AG09309 (cell line): ENCODE data around the gene THY1.

ENCODE experiments used
- DNase-seq: peaks from one replicate; pipeline ENCODE4 v3.0.0-alpha.2; 2010; ENCODE audit warnings: low read depth
- H3K4me3 ChIP-seq: 2 replicates; pipeline ENCODE4 v1.5.1; 2011; ENCODE audit warnings: mild to moderate bottlenecking, low read depth, low read length, moderate library complexity; ENCODE audit not compliant: control insufficient read depth
- TF ChIP-seq, protein P1 (sequence below): IDR thresholded peaks from 2 replicates; pipeline ENCODE4 v1.5.1; 2011; ENCODE audit warnings: mild to moderate bottlenecking, low read depth, low read length, inconsistent platforms; ENCODE audit not compliant: insufficient read depth, control insufficient read depth; ENCODE audit errors: missing control alignments

Gene THY1

DNA sequence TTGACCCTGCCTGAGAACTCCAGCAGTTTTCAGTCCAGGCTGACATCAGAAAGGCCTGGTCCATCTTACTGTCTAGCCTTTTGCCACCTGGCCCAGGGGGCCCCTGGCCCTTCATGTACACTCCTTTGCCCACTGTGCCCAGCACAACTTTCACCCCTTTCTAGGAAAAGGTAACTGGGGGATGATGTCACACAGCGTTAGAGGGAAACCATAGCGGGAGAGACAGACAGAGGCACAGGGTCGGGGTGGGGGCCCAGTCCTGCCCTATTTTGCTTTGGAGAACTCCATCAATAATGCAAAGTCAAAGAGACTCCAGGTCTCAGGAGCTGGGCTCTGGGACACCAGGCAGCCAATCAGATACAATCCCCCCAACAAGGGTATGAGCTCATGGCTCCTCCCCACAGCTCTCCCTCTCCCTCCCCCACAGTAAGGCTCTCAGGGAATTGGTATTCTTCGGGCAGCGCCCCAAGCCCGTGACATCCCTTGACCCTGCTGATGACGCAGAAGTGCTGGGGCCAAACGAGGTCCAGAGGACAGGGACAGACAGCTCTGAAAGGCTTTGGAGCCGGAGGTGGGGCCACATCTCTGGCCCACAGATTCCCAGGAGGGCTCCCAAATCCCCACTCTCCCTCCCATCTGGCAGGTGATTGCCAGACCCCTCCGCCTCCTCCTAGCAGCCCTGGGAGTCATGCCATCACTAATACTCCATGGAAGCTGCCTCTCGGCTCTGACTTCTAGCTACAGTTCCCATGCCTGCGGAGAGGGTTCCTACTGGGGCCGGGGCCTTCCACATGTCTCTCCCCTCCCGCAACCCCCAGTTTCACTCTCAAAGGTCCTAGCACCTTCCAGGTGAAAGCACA, 47.4 kb downstream of the THY1 start:
- H3K4me3 ChIP-seq = no peak overlapping the region
- DNase-seq = no peak
- TF ChIP-seq, protein P1, sequence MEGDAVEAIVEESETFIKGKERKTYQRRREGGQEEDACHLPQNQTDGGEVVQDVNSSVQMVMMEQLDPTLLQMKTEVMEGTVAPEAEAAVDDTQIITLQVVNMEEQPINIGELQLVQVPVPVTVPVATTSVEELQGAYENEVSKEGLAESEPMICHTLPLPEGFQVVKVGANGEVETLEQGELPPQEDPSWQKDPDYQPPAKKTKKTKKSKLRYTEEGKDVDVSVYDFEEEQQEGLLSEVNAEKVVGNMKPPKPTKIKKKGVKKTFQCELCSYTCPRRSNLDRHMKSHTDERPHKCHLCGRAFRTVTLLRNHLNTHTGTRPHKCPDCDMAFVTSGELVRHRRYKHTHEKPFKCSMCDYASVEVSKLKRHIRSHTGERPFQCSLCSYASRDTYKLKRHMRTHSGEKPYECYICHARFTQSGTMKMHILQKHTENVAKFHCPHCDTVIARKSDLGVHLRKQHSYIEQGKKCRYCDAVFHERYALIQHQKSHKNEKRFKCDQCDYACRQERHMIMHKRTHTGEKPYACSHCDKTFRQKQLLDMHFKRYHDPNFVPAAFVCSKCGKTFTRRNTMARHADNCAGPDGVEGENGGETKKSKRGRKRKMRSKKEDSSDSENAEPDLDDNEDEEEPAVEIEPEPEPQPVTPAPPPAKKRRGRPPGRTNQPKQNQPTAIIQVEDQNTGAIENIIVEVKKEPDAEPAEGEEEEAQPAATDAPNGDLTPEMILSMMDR = no peak

GRCh38 chr11:119374632-119375336, 48.2 kb downstream of the THY1 start:
- TF ChIP-seq, protein P1 = no peak
- no peak for DNase-seq
- no peak overlapping the region for H3K4me3 ChIP-seq

DNA sequence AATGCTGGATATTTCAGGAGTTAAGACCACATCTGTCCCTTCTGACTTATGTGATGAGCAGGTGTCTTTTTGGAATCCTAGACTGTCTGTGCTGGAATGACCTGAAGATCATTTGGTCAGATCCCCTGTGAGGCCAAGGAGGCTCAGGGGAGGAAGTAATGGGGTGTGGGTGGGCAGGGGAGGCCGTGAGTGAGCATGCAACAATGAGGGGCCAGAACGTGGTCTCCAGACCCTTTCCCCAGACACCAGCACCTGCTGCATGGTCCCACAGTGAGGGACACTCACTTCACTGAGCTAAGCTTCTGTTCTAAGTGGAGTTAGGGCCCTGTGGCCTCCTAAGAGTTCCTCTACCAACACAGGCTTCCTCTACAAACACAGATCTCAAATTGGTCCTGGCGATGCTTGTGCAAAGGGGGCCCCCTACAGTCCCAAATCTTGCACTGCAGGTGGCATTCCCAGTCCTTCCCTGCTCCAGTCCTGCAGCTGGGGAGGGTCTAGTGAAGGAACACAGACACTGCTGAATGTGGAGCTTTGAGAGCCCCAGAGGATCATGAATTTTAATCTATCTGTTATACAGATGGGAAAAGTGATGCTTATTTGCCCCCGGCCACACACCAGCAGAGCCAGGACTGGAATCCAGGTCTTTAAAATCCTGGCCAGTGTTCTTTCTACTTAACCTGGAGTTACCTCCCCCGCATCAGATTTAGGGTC, 48.9 kb downstream of the THY1 start:
- TF ChIP-seq, protein P1 = peak; percentile 94
- DNase-seq = peak; percentile 33
- no peak overlapping the region for H3K4me3 ChIP-seq

DNA sequence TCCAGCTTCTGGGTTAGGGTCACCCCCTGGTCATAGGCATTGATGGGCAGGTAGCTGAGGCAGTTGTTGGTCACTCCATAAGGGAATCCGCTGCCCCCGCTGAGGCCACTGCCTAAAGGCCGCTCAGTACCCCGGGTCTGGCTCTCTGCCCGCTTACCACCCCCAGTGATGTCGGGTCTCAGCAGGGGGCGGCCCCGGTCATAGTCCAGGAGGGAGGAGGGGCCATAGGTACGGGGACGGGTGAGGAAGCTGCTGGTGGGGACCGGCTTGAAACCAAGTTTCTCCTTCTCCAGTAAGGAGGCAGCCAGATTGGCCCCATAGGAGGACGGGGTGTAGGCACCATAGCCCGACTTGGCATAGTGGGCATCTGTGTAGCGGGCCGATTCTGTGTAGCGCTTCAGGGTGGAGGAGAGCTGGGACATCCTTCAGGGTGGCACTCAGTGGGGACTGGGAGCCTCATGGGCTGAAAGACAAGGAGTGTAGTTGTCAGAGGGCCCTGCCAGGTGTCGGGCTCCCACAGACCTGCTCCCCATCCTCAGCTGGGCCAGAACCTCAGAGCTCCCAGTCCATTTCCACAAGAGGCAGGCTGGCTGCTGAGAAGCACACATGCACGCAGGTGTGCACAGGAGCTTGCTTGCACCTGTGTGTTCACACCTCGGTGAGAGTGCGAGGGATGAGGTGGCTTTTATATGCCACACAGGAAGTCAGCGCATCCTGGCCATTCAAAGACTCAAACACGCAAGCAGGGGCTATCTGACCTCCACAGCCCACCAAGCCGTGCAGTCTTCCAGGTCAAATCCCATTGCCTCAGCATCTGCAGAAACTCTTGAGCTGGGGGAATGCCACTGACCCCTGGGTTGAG, 49.7 kb downstream of the THY1 start:
- DNase-seq = no peak
- H3K4me3 ChIP-seq = no peak overlapping the region
- TF ChIP-seq, protein P1 = no peak

GRCh38 chr11:119372260-119373058, 50.5 kb downstream of the THY1 start:
- DNase-seq = no peak
- TF ChIP-seq, protein P1 = no peak
- H3K4me3 ChIP-seq = no peak overlapping the region
